Body of pancreas (tissue), 4 donors: ENCODE measurements around the gene PSMD1. TPM values are rescaled to one million over a fixed set of nuclear protein-coding genes. Genes with fewer than 3 reads are reported as not detected.

Experiments used
- ATAC-seq: fragments of 150-250 bp; one replicate; pipeline ENCODE4 v1.9.1; 2016
- DNase-seq, 4 donors: peaks; one replicate each; pipeline ENCODE4 v3.0.0-alpha.2; 2019
- H3K27ac ChIP-seq, 4 donors: fragments of 200-600 bp; sonication (generic); 1 replicate in 3 of 4; 2 replicates in 1 of 4; pipeline versions ENCODE4 v1.5.1 to v1.6.1; 2016 to 2019; ENCODE audit warnings: mild to moderate bottlenecking in 1 of 4, mixed read lengths in 1 of 4, moderate library complexity in 1 of 4
- H3K27me3 ChIP-seq, 2 donors: fragments of 200-600 bp; sonication (generic); one replicate each; pipeline ENCODE4 v1.6.0; 2016; ENCODE audit warnings: mild to moderate bottlenecking in 1 of 2
- H3K36me3 ChIP-seq, 2 donors: fragments of 200-600 bp; sonication (generic); replicated peaks in 1 of 2; 2 replicates each; pipeline ENCODE4 v1.5.1; 2016; ENCODE audit warnings: low read depth in 2 of 2; ENCODE audit not compliant: insufficient read depth in 1 of 2
- H3K4me1 ChIP-seq: fragments of 200-600 bp; sonication (generic); one replicate; pipeline ENCODE4 v1.6.0; 2016
- H3K4me3 ChIP-seq, 2 donors: fragments of 200-600 bp; sonication (generic); 1 replicate in 1 of 2; 2 replicates in 1 of 2; pipeline ENCODE4 v1.5.1; 2016 to 2019
- H3K9me3 ChIP-seq, 3 donors: fragments of 200-600 bp; sonication (generic); 1 replicate in 2 of 3; 2 replicates in 1 of 3; pipeline ENCODE4 v1.5.1; 2016
- POLR2A ChIP-seq, 3 donors: fragments of 450-650 bp; IDR thresholded peaks; one replicate each; pipeline ENCODE4 v1.6.1; 2016; ENCODE audit warnings: antibody characterized with exemption in 3 of 3, mild to moderate bottlenecking in 2 of 3
- WGBS, 2 donors: methylation state at CpG; one replicate each; pipeline ENCODE4 v1.1.5; 2017; 5-methylcytosine and 5-hydroxymethylcytosine counted together
- intact Hi-C: fragments of 100-400 bp; cut with DNase I; formaldehyde crosslinking; loops from one replicate; pipeline ENCODE4 v1.15.1; 2023
- total RNA-seq, 2 donors: library from RNA; depleted of rRNA; stranded (reverse); fragments of >200 nt; gene quantifications; one replicate each; pipeline ENCODE4 v1.1.0, GENCODE V29; 2016
- TF ChIP-seq, protein P1 (sequence below), 7 experiments: fragments of 450-650 bp in 4 of 7; fragments of 200-600 bp in 3 of 7; sonication (generic) in 3 of 7; IDR thresholded peaks; one replicate each; pipeline ENCODE4 v1.5.1; 2016 to 2019; ENCODE audit warnings: antibody characterized with exemption in 7 of 7

The PSMD1 gene
- total RNA-seq, 2 donors from 2014 or later, result 20.5 to 27.4 TPM

DNA sequence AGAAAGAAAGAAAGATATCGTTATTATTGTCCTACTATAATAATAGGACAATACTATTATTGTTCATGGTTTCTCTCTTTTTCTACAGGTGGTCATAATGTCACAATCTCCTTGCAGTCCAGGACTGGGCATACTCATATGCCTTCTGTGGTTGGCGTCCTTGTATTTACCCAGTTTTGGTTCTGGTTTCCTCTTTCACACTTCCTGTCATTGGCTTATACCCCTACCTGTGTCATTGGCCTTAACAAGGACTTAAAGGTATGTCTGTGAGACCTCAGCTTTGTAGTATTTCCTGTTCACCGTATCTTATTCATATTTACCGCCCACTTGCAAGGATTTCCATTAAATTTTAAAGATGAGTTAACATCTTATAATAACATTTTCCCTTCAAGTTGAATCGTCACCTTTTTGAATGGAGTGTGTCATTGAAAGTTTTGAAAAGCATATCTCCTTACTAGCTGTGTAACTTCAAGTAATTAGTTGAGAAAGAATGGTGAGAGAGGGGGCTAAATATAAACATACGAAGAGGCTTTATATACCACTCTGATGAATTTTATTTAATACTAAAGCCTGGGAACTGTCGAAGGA, 104.7 kb downstream of the PSMD1 start:
- Histone ChIP-seq H3K27me3 (no peaks in the 10 kb centered on the region), H3K4me1 (no peaks in the 10 kb centered on the region), H3K4me3 (no peak overlapping the region), H3K9me3 (no peaks in the 10 kb centered on the region), H3K27ac (peak overlapping the region in 1 of 4 donors; percentile 14), H3K36me3 (peaks cover 0 to 2% of the 10 kb centered on the region in 2 donors)
- DNase-seq (no peak), ATAC-seq (no peak)
- WGBS, 2 donors, result 82 to 83% methylated on average over 7 of the region's 7 CpGs
- intact Hi-C loops, result no loop called here
- no peak for TF ChIP-seq POLR2A (IDR thresholded peaks at IDR 0.05)
- TF ChIP-seq, protein P1, sequence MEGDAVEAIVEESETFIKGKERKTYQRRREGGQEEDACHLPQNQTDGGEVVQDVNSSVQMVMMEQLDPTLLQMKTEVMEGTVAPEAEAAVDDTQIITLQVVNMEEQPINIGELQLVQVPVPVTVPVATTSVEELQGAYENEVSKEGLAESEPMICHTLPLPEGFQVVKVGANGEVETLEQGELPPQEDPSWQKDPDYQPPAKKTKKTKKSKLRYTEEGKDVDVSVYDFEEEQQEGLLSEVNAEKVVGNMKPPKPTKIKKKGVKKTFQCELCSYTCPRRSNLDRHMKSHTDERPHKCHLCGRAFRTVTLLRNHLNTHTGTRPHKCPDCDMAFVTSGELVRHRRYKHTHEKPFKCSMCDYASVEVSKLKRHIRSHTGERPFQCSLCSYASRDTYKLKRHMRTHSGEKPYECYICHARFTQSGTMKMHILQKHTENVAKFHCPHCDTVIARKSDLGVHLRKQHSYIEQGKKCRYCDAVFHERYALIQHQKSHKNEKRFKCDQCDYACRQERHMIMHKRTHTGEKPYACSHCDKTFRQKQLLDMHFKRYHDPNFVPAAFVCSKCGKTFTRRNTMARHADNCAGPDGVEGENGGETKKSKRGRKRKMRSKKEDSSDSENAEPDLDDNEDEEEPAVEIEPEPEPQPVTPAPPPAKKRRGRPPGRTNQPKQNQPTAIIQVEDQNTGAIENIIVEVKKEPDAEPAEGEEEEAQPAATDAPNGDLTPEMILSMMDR (IDR thresholded peaks at IDR 0.05), result no peak

DNA sequence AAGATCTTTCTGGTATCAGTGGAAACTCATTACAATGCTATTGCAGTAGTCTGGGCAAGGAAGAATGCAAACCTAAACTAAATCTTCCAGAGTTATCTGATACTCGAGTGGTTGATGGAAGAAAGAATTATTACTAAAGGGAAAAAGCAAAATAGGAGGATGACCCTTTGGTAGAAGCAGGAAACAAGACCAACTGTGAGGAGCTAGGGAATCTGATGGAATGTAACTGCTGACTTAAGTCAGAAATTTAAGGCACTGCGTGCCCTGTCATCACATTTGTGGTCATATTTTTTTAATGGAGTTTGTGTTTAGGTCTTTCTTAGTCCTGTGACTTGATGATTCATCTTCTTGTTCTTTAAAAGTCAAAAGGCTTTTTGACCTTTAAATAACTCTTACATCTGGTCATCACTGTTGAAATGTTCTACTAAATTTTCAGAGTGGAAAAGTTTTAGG, 105.2 kb downstream of the PSMD1 start:
- Histone ChIP-seq H3K4me1 (no peaks in the 10 kb centered on the region), H3K9me3 (no peaks in the 10 kb centered on the region), H3K4me3 (no peak overlapping the region), H3K27ac (peak overlapping the region in 1 of 4 donors; percentile 47), H3K36me3 (peaks cover 0 to 2% of the 10 kb centered on the region in 2 donors), H3K27me3 (no peaks in the 10 kb centered on the region)
- intact Hi-C loops, result no loop called here
- DNase-seq, result peak in 1 of 4 donors; percentile 40
- peak; percentile 62 for ATAC-seq
- TF ChIP-seq, protein P1 (IDR thresholded peaks at IDR 0.05), result no peak
- no peak for TF ChIP-seq POLR2A (IDR thresholded peaks at IDR 0.05)
- 69 to 81% methylated on average over 2 of the region's 2 CpGs for WGBS, 2 donors

DNA sequence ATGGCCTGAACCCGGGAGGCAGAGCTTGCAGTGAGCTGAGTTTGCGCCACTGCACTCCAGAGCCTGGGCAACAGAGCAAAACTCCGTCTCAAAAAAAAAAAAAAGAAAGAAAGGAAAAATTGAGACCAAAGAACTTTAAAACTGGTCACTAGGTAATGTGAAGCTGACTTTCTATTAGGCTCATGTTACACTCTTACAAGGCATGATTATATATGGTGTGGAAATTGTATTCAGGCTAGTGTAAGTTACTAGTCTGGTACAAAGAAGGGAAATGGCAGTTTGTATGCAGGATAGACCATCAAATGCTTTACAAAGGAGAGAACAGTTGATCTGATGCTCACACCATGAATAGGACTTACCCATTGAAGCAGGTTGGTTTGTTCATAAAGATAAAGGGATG, 106.3 kb downstream of the PSMD1 start:
- intact Hi-C loops, result no loop called here
- Histone ChIP-seq H3K4me3 (no peak overlapping the region), H3K27ac (no peak overlapping the region), H3K4me1 (no peaks in the 10 kb centered on the region), H3K36me3 (peaks cover 0 to 6% of the 10 kb centered on the region in 2 donors), H3K27me3 (no peaks in the 10 kb centered on the region), H3K9me3 (no peaks in the 10 kb centered on the region)
- TF ChIP-seq, protein P1 (IDR thresholded peaks at IDR 0.05), result no peak
- no peak for TF ChIP-seq POLR2A (IDR thresholded peaks at IDR 0.05)
- no peak for ATAC-seq
- no peak for DNase-seq
- WGBS, 2 donors, result 92 to 94% methylated on average over 3 of the region's 3 CpGs

GRCh38 chr2:231163414-231164095, 106.9 kb downstream of the PSMD1 start:
- Histone ChIP-seq H3K27ac (no peak overlapping the region), H3K4me1 (no peaks in the 10 kb centered on the region), H3K36me3 (peaks cover 0 to 6% of the 10 kb centered on the region in 2 donors), H3K27me3 (no peaks in the 10 kb centered on the region), H3K4me3 (no peak overlapping the region), H3K9me3 (no peaks in the 10 kb centered on the region)
- DNase-seq (no peak), ATAC-seq (no peak)
- TF ChIP-seq, protein P1 (IDR thresholded peaks at IDR 0.05), result no peak
- no peak for TF ChIP-seq POLR2A (IDR thresholded peaks at IDR 0.05)
- 87 to 88% methylated on average over 4 of the region's 4 CpGs for WGBS, 2 donors
- intact Hi-C loops, result no loop called here
